Measurements from ENCODE around the gene CHST8.

- TF ChIP-seq, protein P1, sequence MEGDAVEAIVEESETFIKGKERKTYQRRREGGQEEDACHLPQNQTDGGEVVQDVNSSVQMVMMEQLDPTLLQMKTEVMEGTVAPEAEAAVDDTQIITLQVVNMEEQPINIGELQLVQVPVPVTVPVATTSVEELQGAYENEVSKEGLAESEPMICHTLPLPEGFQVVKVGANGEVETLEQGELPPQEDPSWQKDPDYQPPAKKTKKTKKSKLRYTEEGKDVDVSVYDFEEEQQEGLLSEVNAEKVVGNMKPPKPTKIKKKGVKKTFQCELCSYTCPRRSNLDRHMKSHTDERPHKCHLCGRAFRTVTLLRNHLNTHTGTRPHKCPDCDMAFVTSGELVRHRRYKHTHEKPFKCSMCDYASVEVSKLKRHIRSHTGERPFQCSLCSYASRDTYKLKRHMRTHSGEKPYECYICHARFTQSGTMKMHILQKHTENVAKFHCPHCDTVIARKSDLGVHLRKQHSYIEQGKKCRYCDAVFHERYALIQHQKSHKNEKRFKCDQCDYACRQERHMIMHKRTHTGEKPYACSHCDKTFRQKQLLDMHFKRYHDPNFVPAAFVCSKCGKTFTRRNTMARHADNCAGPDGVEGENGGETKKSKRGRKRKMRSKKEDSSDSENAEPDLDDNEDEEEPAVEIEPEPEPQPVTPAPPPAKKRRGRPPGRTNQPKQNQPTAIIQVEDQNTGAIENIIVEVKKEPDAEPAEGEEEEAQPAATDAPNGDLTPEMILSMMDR (conservative IDR thresholded peaks at IDR 0.05 in 1 of 2, IDR thresholded peaks at IDR 0.05 in 1 of 2; ENCODE audit: extremely low read depth in 1 of 2, insufficient read depth in 1 of 2, low read depth in 1 of 2, low read length in 2 of 2), result no peak
- TF ChIP-seq EZH2 (IDR thresholded peaks at IDR 0.05; ENCODE audit: borderline replicate concordance, low read length), result no peak
Measured at GRCh38 chr19:33616346-33616745, 5.4 kb upstream of the CHST8 start.

Measured in mammary epithelial cell (primary cell).